Rectal smooth muscle tissue (tissue), 1 donor: ENCODE results near the gene GUCY1A1.

Experiments
- H3K27ac ChIP-seq: one replicate; pipeline ENCODE4 v1.7.0; 2013; ENCODE audit warnings: low read depth, low read length, inconsistent platforms
- H3K27me3 ChIP-seq: one replicate; pipeline ENCODE4 v1.7.0; 2013; ENCODE audit warnings: low read length; ENCODE audit not compliant: control insufficient read depth, insufficient read depth
- H3K36me3 ChIP-seq: one replicate; pipeline ENCODE4 v1.7.0; 2013; ENCODE audit warnings: low read length; ENCODE audit not compliant: control insufficient read depth, insufficient read depth
- H3K4me1 ChIP-seq: one replicate; pipeline ENCODE4 v1.7.0; 2013; ENCODE audit warnings: low read length; ENCODE audit not compliant: control insufficient read depth, insufficient read depth
- H3K4me3 ChIP-seq: one replicate; pipeline ENCODE4 v1.7.0; 2013; ENCODE audit warnings: low read length
- H3K9ac ChIP-seq: one replicate; pipeline ENCODE4 v1.7.0; 2013; ENCODE audit warnings: low read length

GUCY1A1 gene

GRCh38 chr4:155758481-155759371 is 92.1 kb downstream of the GUCY1A1 start, which contains the start of gene GUCY1B1:
Gene GUCY1B1 (plus strand): TSS chr4:155759021. CDS start chr4:155759141, 120 bp downstream.
- Histone ChIP-seq H3K27me3 (no peaks in the 10 kb centered on the region), H3K4me1 (peaks cover 9% of the 10 kb centered on the region), H3K9ac (peak within 1 kb of the TSS; percentile 77), H3K36me3 (no peaks in the 10 kb centered on the region), H3K4me3 (peak within 1 kb of the TSS; percentile 82), H3K27ac (peak within 1 kb of the TSS; percentile 90)

GRCh38 chr4:155759372-155760252 is 93.0 kb downstream of the GUCY1A1 start:
- peak overlapping the region; percentile 77 for H3K9ac ChIP-seq

GRCh38 chr4:155761047-155761446 is 94.4 kb downstream of the GUCY1A1 start:
- Histone ChIP-seq H3K27me3 (no peaks in the 10 kb centered on the region), H3K9ac (no peak overlapping the region), H3K36me3 (no peaks in the 10 kb centered on the region), H3K4me3 (no peak overlapping the region), H3K27ac (no peak overlapping the region), H3K4me1 (peaks cover 9% of the 10 kb centered on the region)

More at GRCh38 chr4:155759372-155760252, 93.0 kb downstream of the GUCY1A1 start:
- H3K27ac ChIP-seq = peak overlapping the region; percentile 90
- no peaks in the 10 kb centered on the region for H3K36me3 ChIP-seq
- H3K4me1 ChIP-seq = peaks cover 9% of the 10 kb centered on the region
- H3K27me3 ChIP-seq = no peaks in the 10 kb centered on the region
- H3K4me3 ChIP-seq = peak overlapping the region; percentile 82

- H3K27ac ChIP-seq = no peak overlapping the region
- H3K4me1 ChIP-seq = peaks cover 9% of the 10 kb centered on the region
- no peaks in the 10 kb centered on the region for H3K27me3 ChIP-seq
- no peak overlapping the region for H3K4me3 ChIP-seq
- no peak overlapping the region for H3K9ac ChIP-seq
- no peaks in the 10 kb centered on the region for H3K36me3 ChIP-seq
These were observed 95.3 kb downstream of the GUCY1A1 start for GRCh38 chr4:155761916-155762315.

GRCh38 chr4:155762334-155762733 is 95.7 kb downstream of the GUCY1A1 start:
- Histone ChIP-seq H3K36me3 (no peaks in the 10 kb centered on the region), H3K27ac (no peak overlapping the region), H3K9ac (no peak overlapping the region), H3K4me1 (peaks cover 9% of the 10 kb centered on the region), H3K27me3 (no peaks in the 10 kb centered on the region), H3K4me3 (no peak overlapping the region)

- no peak overlapping the region for H3K9ac ChIP-seq
- H3K27me3 ChIP-seq = no peaks in the 10 kb centered on the region
- H3K27ac ChIP-seq = no peak overlapping the region
- no peak overlapping the region for H3K4me3 ChIP-seq
- no peaks in the 10 kb centered on the region for H3K36me3 ChIP-seq
- H3K4me1 ChIP-seq = peaks cover 9% of the 10 kb centered on the region
These were observed 96.9 kb downstream of the GUCY1A1 start for GRCh38 chr4:155763551-155763950.

- peaks cover 9% of the 10 kb centered on the region for H3K4me1 ChIP-seq
These were observed 98.5 kb downstream of the GUCY1A1 start for GRCh38 chr4:155765149-155765548.

GRCh38 chr4:155766622-155767021 is 100.0 kb downstream of the GUCY1A1 start:
- Histone ChIP-seq H3K27me3 (no peaks in the 10 kb centered on the region), H3K27ac (no peak overlapping the region), H3K9ac (no peak overlapping the region), H3K4me3 (no peak overlapping the region), H3K4me1 (peaks cover 7% of the 10 kb centered on the region), H3K36me3 (no peaks in the 10 kb centered on the region)

More at GRCh38 chr4:155765149-155765548, 98.5 kb downstream of the GUCY1A1 start:
- Histone ChIP-seq H3K9ac (no peak overlapping the region), H3K27ac (no peak overlapping the region), H3K4me3 (no peak overlapping the region), H3K36me3 (no peaks in the 10 kb centered on the region), H3K27me3 (no peaks in the 10 kb centered on the region)

GRCh38 chr4:155768370-155768769 is 101.7 kb downstream of the GUCY1A1 start:
- Histone ChIP-seq H3K36me3 (no peaks in the 10 kb centered on the region), H3K27me3 (no peaks in the 10 kb centered on the region), H3K4me3 (no peak overlapping the region), H3K27ac (no peak overlapping the region), H3K4me1 (peaks cover 2% of the 10 kb centered on the region), H3K9ac (no peak overlapping the region)

GRCh38 chr4:155769090-155769489 is 102.4 kb downstream of the GUCY1A1 start:
- Histone ChIP-seq H3K36me3 (no peaks in the 10 kb centered on the region), H3K9ac (no peak overlapping the region), H3K27me3 (no peaks in the 10 kb centered on the region)

GRCh38 chr4:155772459-155773195 is 106.0 kb downstream of the GUCY1A1 start:
- no peak overlapping the region for H3K4me3 ChIP-seq
- no peaks in the 10 kb centered on the region for H3K36me3 ChIP-seq
- peaks cover 3% of the 10 kb centered on the region for H3K4me1 ChIP-seq
- peak overlapping the region; percentile 16 for H3K27ac ChIP-seq
- no peaks in the 10 kb centered on the region for H3K27me3 ChIP-seq
- H3K9ac ChIP-seq = no peak overlapping the region

More at GRCh38 chr4:155769090-155769489, 102.4 kb downstream of the GUCY1A1 start:
- Histone ChIP-seq H3K27ac (no peak overlapping the region), H3K4me1 (peaks cover 2% of the 10 kb centered on the region), H3K4me3 (no peak overlapping the region)
